22Rv1 (cell line): ENCODE measurements around the gene ACACA.
"Not testable (repeated sequence)": the region's sequence is repeated elsewhere in the genome, so short reads cannot be mapped to it uniquely, and the experiment has no call there.

Experiments used
- H3K27ac ChIP-seq: fragments of 450-650 bp; 2 replicates; pipeline ENCODE4 v1.5.1; 2017
- ZFX ChIP-seq: fragments of 450-650 bp; IDR thresholded peaks from 2 replicates; pipeline ENCODE4 v1.6.1; 2017; ENCODE audit warnings: antibody characterized with exemption, borderline replicate concordance
- TF ChIP-seq, protein P1 (sequence below): fragments of 450-650 bp; IDR thresholded peaks from 2 replicates; pipeline ENCODE4 v1.5.1; 2017; ENCODE audit warnings: mild to moderate bottlenecking

Gene ACACA

DNA sequence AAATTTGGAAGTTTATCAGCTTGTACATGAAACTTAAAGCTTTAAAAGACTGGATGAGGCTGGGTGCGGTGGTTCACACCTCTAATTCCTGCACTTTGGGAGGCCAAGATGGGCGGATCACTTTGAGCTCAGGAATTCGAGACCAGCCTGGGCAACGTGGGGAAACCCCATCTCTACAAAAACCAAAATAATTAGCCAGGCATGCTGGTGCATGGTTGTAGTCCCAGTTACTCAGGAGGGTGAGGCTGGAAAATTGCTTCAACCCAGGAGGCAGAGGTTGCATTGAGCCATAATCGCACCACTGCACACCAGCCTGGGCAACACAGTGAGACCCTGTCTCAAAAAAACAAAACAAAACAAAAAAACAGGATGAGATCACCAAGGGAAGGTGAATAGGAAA is 248.3 kb downstream of the ACACA start:
- H3K27ac ChIP-seq = no peak overlapping the region
- TF ChIP-seq, protein P1, sequence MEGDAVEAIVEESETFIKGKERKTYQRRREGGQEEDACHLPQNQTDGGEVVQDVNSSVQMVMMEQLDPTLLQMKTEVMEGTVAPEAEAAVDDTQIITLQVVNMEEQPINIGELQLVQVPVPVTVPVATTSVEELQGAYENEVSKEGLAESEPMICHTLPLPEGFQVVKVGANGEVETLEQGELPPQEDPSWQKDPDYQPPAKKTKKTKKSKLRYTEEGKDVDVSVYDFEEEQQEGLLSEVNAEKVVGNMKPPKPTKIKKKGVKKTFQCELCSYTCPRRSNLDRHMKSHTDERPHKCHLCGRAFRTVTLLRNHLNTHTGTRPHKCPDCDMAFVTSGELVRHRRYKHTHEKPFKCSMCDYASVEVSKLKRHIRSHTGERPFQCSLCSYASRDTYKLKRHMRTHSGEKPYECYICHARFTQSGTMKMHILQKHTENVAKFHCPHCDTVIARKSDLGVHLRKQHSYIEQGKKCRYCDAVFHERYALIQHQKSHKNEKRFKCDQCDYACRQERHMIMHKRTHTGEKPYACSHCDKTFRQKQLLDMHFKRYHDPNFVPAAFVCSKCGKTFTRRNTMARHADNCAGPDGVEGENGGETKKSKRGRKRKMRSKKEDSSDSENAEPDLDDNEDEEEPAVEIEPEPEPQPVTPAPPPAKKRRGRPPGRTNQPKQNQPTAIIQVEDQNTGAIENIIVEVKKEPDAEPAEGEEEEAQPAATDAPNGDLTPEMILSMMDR = no peak
- TF ChIP-seq ZFX = no peak

DNA sequence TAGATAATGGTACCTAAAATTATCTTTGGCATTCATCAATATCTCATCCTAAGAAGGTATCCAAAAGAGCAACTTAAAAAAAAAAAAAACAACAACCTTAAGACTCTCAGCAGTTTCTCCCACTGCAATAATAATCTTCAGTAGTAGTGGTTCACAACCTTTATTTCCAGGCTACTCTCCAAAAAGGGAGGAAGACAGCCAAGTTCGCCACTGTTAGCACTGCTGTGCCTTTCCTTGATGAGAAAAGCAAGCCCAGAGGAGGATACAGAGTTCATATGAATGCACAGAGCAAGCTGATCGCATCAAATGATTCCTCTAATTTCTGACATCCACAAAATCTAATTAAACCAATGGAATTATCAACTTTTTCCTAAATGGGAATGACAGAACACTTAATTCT is 258.5 kb downstream of the ACACA start:
- TF ChIP-seq, protein P1 = no peak
- TF ChIP-seq ZFX = no peak

GRCh38 chr17:37147301-37147812 is 259.3 kb downstream of the ACACA start:
- TF ChIP-seq ZFX = no peak
- TF ChIP-seq, protein P1 = no peak
- peak overlapping the region; percentile 43 for H3K27ac ChIP-seq

More for the DNA sequence above, 258.5 kb downstream of the ACACA start:
- H3K27ac ChIP-seq = peak overlapping the region; percentile 43

DNA sequence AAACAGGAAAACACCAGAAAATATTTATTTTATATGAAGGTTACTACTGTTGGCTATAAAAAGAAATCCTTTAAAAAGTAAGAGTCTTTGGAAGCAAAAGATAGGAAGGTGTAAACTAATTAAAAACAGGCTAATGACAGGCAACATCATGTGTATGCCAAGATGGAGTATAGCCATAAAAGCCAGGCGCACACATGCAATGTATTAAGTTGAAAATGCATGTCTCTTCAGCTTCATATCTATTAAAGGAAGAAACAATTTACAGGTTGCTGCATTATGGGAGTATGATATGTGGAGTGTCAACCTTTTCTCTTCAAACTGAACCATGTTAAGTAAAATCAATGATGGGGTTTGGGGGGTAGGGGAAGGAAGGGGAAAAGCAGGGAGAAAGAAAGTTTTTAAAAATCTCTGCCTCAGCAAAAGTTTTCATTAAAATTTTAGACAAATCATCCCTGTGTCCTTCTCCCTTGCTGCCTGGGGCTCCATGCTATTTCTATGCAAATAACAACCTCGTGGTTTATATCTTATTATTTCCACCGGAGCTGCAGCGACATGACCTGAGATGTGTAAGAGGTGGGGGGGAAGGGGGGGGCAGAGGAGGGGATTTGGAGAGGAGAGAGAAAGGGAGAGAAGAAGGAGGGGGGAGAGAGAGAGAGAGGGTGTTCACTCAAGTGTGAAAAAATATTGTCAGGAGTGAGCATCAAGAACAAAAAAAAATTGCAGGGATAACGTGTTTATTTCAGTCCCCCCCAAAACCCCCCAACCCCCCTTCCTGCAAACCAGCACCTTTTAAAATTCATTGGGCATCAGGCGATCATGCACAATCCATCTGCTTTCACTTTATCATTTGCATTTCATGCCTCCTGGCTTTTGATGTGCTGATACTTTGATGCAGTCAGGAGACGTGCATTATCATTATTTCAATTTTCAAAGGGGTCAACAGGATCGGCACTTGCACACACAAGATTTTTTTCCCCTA is 260.3 kb downstream of the ACACA start:
- H3K27ac ChIP-seq = no peak overlapping the region

GRCh38 chr17:37144075-37144701 is 262.4 kb downstream of the ACACA start:
- no peak for TF ChIP-seq ZFX
- TF ChIP-seq, protein P1 = no peak

More for the DNA sequence above, 260.3 kb downstream of the ACACA start:
- no peak for TF ChIP-seq ZFX
- TF ChIP-seq, protein P1 = no peak

GRCh38 chr17:37143558-37143957 is 263.1 kb downstream of the ACACA start:
- not testable (repeated sequence) for H3K27ac ChIP-seq

More at GRCh38 chr17:37144075-37144701, 262.4 kb downstream of the ACACA start:
- H3K27ac ChIP-seq = no peak overlapping the region

- TF ChIP-seq, protein P1 = no peak
- TF ChIP-seq ZFX = no peak
- H3K27ac ChIP-seq = no peak overlapping the region
These were observed 264.2 kb downstream of the ACACA start for GRCh38 chr17:37142294-37142896.
